GM18511 (cell line): ENCODE results near the gene AFMID.
"Not testable (repeated sequence)": the region's sequence is repeated elsewhere in the genome, so short reads cannot be mapped to it uniquely, and the experiment has no call there.

Experiments
- ATAC-seq: cut with Tn5 transposase; IDR thresholded peaks from one replicate; pipeline ENCODE4 v1.9.1; 2021; ENCODE audit warnings: mild to moderate bottlenecking, moderate library complexity; ENCODE audit not compliant: unreplicated experiment

The AFMID gene

DNA sequence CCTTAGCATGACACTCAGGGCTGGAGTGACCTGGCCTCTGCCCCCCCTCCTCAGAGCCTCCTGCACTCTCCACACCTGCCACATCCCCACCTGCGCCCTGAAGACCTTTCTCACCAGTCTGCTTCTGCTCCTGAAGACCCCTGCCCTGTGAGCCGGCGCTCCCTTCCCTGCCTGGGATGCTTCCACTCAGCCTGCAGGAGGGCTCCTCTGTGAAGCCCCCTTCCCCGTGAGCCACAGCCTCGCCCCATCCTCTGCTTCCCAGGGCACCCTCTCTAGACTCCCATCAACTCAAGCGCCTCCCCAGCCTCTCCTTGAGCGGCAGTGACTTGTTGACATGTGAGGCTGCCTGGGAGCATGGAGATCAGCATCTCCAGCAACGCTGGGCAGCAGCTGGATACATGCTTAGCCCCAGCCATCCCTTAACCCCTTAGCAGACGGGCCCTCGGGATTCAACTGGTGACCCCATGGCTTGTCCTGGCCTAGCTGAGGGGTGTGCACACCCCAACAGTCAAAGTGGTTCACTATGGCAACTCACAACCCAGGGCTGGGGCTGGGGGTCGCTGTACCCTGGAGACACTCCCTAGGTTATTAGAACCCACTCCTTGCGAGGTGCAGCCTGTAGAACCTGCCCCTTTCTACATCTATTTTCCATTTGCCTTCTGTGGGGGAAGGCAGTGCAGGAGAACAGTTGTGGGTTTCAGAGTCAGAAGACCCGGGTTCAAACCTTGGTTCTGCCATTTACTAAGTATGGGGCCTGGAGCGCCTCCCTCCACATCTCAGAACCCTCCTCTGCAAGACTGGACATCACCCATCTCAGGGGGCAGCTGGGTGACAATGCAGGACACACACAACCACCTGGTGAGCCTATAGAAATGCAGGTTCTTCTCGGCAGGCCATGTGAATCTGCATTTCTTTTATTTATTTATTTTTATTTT, 65.8 kb downstream of the AFMID start:
- no peak for ATAC-seq

DNA sequence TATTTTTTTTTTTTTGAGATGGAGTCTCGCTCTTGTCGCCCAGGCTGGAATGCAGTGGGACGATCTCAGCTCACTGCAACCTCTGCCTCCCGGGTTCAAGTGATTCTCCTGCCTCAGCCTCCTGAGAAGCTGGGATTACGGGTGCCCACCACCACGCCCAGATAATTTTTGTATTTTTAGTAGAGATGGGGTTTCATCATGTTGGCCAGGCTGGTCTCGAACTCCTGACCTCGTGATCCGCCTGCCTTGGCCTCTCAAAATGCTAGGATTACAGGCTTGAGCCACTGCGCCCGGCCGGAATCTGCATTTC, 66.4 kb downstream of the AFMID start:
- not testable (repeated sequence) for ATAC-seq

DNA sequence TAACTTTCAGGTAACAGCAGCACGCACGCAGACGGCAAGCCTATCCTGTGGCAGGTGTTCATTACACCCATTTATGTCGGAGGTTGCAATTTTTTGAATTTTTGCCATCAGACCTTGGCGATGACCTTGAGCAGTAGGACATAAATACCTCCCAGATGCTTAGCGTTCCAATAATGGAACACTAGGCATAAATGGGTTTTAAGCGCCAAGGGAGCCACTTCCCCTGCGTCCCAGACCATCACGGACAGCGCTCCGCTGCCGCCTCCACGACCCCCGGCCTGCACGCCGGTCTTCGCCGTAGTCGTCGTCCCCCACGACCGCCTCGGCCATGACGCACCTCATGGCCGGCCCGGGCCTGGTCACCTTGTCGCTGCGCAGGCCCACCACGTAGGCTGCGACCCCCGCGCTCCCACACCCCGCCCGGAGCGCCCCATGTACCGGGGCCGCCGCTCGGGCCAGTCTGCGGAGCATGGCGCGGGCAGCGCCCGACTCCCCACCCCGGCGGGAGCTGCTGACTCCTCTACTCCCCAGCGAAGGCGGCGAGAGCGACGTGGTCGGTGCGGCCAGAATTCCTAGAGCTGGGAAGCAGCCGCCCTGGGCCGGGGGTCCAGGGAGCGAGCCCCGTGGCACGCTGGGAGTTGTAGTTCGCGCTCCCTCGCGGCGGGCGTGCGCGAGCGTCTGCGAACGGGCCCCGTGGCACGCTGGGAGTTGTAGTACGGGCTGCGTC, 66.9 kb downstream of the AFMID start:
- no peak for ATAC-seq

DNA sequence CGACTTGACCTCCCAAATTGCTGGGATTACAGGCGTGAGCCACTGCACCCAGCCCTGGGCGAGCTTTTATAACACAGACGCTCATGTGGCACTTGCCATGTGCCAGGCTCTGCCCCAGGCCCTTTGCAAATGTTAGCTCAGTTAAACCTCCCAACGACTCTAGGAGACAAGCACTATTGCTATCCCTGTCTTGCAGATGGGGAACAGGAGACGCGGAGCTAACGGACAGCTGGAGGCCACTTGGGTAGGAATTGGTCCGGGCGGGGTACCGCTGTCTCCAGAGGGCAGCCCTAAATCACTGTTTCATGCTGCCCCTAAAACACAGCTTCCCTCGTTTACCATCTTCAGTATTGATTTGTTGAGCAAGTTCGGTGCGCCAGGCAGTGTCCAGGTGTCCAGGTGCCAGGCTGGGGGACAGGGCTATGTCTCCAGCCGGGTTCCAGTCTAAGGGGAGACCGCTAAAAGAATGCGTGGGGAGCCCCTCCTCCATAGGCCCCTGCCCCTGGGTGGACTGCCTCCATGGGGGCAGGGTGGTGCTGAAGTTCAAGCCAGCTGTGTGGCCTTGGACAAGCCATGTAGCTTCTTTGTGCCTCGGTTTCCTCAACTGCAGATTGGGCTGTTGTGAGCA, 68.0 kb downstream of the AFMID start:
- ATAC-seq: no peak

DNA sequence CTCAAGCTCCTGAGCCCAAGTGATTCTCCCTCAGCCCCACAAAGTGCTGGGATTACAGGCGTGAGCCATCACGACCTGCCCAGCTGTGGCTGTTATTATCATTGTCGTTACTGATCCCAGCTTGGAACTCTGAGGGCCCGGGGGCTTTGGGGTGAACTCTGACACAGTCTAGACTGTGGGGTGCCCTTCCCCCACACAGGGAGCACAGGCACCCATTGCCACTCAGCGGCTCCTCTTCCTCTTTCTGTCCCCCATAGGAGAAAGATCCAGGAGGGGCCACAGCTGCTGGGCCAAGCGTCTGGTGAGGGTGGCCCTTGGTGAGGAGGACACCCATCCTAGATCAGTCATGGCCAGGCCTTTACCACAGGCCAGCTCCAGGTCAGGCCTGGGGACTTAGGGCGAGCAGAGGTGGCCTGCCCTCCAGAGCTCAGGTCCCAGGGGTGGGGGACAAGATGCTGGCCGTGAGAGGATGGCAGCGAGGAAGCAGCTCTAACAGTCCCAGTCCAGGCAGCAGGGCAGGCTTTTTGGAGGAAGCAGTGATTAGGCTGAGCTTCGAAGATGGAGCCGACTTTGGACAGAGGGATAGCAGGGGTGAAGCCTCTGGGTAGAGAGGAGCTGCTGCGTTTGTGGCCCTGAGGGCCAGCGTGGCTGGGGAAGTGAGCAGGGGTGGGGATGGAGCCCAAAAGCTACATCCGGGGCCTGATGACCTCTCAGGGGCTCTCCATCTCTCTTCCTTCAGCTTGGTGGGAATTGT, 69.0 kb downstream of the AFMID start:
- ATAC-seq: no peak

DNA sequence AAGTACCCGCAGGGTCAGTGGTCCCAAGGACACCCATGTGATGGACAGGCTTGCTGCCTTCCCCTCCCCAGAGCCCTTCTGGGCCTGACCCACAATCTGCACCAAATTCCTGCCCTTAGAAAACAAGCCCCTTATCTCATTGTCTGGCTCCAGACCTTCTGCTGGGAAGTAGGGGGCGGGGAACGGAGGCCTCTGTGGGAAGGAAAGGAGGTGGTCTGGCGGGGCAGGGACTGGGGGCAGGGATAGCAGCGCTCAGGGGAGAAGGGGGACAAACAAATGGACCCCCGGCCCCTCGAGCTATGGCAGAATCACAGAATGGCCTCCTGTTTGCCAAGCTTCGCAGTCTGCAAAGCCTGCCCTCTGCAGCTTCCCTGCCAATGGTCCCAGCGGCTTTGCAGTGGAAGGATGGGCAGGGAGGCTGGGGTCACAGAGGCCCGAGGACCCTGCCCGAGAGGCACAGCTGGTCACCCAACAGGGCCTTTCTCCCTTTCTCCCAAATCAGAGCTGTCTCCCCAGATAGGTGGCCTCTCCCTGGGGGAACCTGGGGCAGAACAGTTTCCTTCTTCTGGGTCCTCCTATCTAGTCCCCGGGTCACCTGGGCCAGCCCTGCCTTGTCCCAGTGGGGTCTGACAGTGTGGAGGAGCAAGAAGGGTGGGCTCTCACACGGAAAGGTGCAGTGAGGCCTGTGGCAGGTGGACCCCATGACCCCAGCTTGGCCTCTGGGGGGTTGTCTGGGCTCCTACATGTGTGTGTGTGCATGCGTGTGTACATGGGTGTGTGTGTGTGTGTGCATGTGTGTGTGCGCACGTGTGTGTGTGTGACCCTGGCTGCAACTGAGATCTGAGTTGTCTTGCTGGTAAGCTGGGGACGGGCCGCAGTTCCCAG, 69.8 kb downstream of the AFMID start:
- no peak for ATAC-seq
